Thoracic aorta (tissue), 2 donors: ENCODE data around the gene OSTF1. TPM values are rescaled to one million over a fixed set of nuclear protein-coding genes. Genes with fewer than 3 reads are reported as not detected.

Experiments
- ATAC-seq: fragments of 150-250 bp; one replicate; pipeline ENCODE4 v1.8.0; 2017; ENCODE audit warnings: low read depth; ENCODE audit not compliant: insufficient number of reproducible peaks, low FRiP score
- DNase-seq: peaks from one replicate; pipeline ENCODE4 v3.0.0-alpha.2; 2020; ENCODE audit warnings: low spot score
- H3K27ac ChIP-seq, 2 donors: fragments of 200-600 bp; sonication (generic); 1 replicate in 1 of 2; 2 replicates in 1 of 2; pipeline ENCODE4 v1.5.1; 2016; ENCODE audit warnings: mild to moderate bottlenecking in 2 of 2, moderate library complexity in 2 of 2
- H3K27me3 ChIP-seq: fragments of 200-600 bp; sonication (generic); replicated peaks from 2 replicates; pipeline ENCODE4 v1.6.0; 2016; ENCODE audit warnings: mild to moderate bottlenecking; ENCODE audit not compliant: insufficient read depth
- H3K36me3 ChIP-seq: fragments of 200-600 bp; sonication (generic); one replicate; pipeline ENCODE4 v1.5.1; 2016
- H3K4me1 ChIP-seq, 2 donors: fragments of 200-600 bp; sonication (generic); 1 replicate in 1 of 2; 2 replicates in 1 of 2; pipeline versions ENCODE4 v1.5.1 to v1.6.0; 2016; ENCODE audit warnings: low read depth in 2 of 2, mild to moderate bottlenecking in 1 of 2; ENCODE audit not compliant: control insufficient read depth in 1 of 2
- H3K4me3 ChIP-seq: fragments of 200-600 bp; sonication (generic); 2 replicates; pipeline ENCODE4 v1.5.1; 2016; ENCODE audit warnings: mild to moderate bottlenecking
- H3K9me3 ChIP-seq: fragments of 200-600 bp; sonication (generic); 2 replicates; pipeline ENCODE4 v1.5.1; 2016
- total RNA-seq, 2 donors: library from RNA; depleted of rRNA; stranded (reverse); fragments of >200 nt; gene quantifications; one replicate each; pipeline versions ENCODE4 v1.1.0 to v1.2.3, GENCODE V29; 2016
- TF ChIP-seq, protein P1 (sequence below): fragments of 200-600 bp; sonication (generic); IDR thresholded peaks from one replicate; pipeline ENCODE4 v1.5.1; 2019; ENCODE audit warnings: antibody characterized with exemption

Gene OSTF1
- total RNA-seq, 2 donors from 2014 or later: 16.8 to 33.9 TPM

DNA sequence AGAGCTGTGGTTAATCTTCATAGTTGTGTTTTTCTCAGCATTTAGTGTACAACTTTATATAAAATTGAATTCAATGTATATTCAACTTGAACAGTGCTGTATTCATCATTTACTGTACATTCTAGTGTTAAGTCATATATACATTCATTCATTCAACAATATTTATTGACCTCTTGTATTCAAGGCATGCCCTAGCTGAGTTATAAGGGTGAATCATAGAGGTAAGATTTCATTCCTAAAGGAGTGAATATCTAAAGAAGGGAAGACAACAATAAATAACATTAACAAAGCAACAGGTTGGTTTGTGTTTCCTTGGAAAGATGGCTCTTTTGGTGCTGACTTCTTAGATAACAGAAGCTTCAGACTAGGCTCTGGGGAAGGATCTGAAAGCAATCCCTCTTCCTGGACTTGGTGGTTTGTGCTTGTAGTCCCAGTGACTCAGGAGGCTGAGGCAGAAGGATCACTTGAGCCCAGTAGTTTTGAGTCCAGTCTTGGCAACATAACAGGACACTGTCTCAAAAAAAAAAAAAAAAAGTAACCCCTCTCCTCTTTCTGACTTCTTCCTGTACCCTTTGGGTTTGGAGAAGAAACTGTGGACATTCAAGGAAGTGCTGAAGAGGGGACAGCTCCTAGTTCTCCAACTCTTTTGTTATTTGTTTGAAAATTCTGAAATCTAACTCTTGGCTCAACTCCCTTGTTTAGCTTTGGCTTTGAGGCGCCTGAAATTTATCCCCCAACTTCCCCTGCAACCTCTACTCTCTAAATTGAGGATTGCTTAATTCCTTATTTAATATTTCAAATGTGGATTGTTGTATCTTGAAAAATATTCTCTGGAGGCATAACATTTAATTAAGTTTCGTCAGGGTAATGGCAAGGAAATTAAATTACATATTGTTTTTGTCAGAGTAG is 80.2 kb downstream of the OSTF1 start:
- DNase-seq (no peak), ATAC-seq (no peak)
- peaks cover 6% of the 10 kb centered on the region for H3K36me3 ChIP-seq
- no peaks in the 10 kb centered on the region for H3K27me3 ChIP-seq
- no peaks in the 10 kb centered on the region for H3K4me1 ChIP-seq
- no peaks in the 10 kb centered on the region for H3K9me3 ChIP-seq
- TF ChIP-seq, protein P1, sequence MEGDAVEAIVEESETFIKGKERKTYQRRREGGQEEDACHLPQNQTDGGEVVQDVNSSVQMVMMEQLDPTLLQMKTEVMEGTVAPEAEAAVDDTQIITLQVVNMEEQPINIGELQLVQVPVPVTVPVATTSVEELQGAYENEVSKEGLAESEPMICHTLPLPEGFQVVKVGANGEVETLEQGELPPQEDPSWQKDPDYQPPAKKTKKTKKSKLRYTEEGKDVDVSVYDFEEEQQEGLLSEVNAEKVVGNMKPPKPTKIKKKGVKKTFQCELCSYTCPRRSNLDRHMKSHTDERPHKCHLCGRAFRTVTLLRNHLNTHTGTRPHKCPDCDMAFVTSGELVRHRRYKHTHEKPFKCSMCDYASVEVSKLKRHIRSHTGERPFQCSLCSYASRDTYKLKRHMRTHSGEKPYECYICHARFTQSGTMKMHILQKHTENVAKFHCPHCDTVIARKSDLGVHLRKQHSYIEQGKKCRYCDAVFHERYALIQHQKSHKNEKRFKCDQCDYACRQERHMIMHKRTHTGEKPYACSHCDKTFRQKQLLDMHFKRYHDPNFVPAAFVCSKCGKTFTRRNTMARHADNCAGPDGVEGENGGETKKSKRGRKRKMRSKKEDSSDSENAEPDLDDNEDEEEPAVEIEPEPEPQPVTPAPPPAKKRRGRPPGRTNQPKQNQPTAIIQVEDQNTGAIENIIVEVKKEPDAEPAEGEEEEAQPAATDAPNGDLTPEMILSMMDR: no peak
- H3K4me3 ChIP-seq: no peak overlapping the region
- no peak overlapping the region for H3K27ac ChIP-seq

DNA sequence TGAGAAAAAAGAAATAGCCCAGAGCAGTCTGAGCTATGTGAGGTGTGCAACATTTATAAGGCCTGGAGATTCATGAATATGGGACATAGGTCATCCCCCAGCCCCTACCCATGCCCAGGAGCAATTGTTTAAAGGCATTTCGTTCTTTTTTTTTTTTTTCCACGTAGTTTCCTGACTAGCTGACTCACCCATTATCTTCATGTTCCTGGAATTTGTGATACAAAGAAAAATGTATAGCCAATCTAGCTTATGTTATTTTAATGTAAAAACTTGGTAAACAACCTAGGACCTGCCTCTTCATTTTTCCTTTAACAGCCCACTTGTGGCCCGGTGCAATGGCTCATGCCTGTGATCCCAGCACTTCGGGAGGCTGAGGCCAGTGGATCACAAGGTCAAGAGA is 81.3 kb downstream of the OSTF1 start:
- TF ChIP-seq, protein P1: no peak
- Histone ChIP-seq H3K27ac (no peak overlapping the region), H3K9me3 (no peaks in the 10 kb centered on the region), H3K4me1 (no peaks in the 10 kb centered on the region), H3K4me3 (no peak overlapping the region), H3K27me3 (no peaks in the 10 kb centered on the region), H3K36me3 (peaks cover 6% of the 10 kb centered on the region)
- no peak for DNase-seq
- ATAC-seq: no peak

DNA sequence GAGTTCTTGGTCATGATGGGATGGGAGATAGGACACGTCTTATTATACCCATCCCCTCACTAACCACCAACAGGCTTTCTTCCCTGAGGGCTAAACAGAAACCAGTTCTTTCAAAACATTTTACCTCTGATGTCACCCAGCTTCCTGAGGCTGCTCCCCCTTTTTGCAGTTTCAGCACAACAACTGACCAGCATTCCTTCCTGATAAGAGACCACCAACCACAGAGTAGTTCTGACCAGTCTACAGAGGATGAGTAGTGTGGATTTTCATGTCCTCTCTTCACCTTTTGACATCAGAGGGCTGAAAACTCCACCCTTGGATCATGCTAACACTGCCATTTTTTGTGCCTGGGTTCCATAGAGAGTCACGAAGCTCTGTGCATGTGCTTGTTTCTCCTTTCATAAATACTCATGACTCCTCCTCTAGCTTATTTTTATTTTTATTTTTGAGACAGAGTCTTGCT is 82.6 kb downstream of the OSTF1 start:
- H3K9me3 ChIP-seq: no peaks in the 10 kb centered on the region
- ATAC-seq: no peak
- DNase-seq: no peak
- no peak overlapping the region for H3K4me3 ChIP-seq
- H3K36me3 ChIP-seq: peaks cover 6% of the 10 kb centered on the region
- no peaks in the 10 kb centered on the region for H3K27me3 ChIP-seq
- no peaks in the 10 kb centered on the region for H3K4me1 ChIP-seq
- no peak overlapping the region for H3K27ac ChIP-seq
- TF ChIP-seq, protein P1: no peak

DNA sequence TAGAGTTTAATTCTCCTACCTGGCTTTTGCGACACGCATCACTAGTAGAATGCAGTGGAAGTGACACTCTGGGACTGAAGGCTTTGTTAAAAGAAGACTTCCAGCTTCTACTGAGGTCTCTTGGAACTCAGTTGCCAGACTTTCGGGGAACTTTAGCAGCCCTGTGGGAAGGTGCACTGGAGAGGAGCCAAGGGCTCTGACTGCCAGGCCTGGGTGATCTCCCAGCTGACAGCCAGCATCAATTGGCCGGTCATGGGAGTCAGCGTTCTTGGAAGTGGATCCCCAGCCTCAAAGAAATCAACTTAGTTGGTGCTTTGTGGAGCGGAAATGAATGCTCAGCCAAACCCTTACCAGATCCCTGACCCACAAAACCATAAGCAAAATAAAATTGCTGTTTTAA is 87.1 kb downstream of the OSTF1 start:
- Histone ChIP-seq H3K9me3 (no peaks in the 10 kb centered on the region), H3K36me3 (no peaks in the 10 kb centered on the region), H3K27me3 (no peaks in the 10 kb centered on the region), H3K4me3 (no peak overlapping the region), H3K4me1 (no peaks in the 10 kb centered on the region), H3K27ac (no peak overlapping the region)
- TF ChIP-seq, protein P1: no peak
- DNase-seq: no peak
- ATAC-seq: no peak

DNA sequence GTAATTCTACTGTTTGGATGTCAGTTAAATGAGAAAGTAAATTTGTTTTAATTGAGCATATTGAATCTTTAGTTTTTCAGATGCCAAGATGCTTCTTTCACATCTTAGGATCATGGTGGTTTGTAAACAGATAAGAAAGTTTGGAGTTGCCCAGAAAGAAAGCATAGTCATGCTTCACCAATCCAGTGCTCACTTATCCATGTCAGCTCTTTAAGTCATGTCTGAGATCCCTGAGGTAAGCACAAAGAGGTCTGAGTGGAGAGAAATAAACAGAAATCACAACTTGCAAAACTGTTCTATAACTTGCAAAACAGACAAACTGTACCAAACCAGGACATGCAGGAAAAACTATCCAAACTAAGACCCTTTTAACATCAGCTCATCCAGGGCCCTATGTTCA is 87.7 kb downstream of the OSTF1 start:
- H3K27ac ChIP-seq: no peak overlapping the region
- H3K4me3 ChIP-seq: no peak overlapping the region
- H3K4me1 ChIP-seq: no peaks in the 10 kb centered on the region
- DNase-seq (no peak), ATAC-seq (no peak)
- H3K9me3 ChIP-seq: no peaks in the 10 kb centered on the region
- H3K36me3 ChIP-seq: no peaks in the 10 kb centered on the region
- TF ChIP-seq, protein P1: no peak
- no peaks in the 10 kb centered on the region for H3K27me3 ChIP-seq
